OCI-LY1 (cell line): ENCODE measurements around the gene C7.

ENCODE experiments used
- H2AFZ ChIP-seq: fragments of 200-600 bp; sonication (generic), shearing (Covaris generic); 2 replicates; pipeline ENCODE4 v1.6.0; 2014; ENCODE audit warnings: antibody characterized with exemption, mild to moderate bottlenecking, low read length
- H3F3A ChIP-seq: fragments of 200-600 bp; sonication (generic), shearing (Covaris generic); 2 replicates; pipeline ENCODE4 v1.6.0; 2014; ENCODE audit warnings: mild to moderate bottlenecking, antibody characterized with exemption, low read length, moderate library complexity; ENCODE audit not compliant: insufficient read depth
- H3K27ac ChIP-seq: fragments of 200-600 bp; sonication (generic); 2 replicates; pipeline ENCODE4 v1.5.1; 2014; ENCODE audit warnings: low read length, mixed run types, mild to moderate bottlenecking, low read depth; ENCODE audit not compliant: poor library complexity, severe bottlenecking
- H3K27me3 ChIP-seq: fragments of 200-600 bp; sonication (generic); 2 replicates; pipeline ENCODE4 v1.6.0; 2014; ENCODE audit warnings: antibody characterized with exemption, mild to moderate bottlenecking, low read length, moderate library complexity; ENCODE audit not compliant: insufficient read depth
- H3K36me3 ChIP-seq: fragments of 200-600 bp; sonication (generic); 2 replicates; pipeline ENCODE4 v1.6.1; 2014; ENCODE audit warnings: mild to moderate bottlenecking, antibody characterized with exemption, low read length, moderate library complexity, mixed read lengths; ENCODE audit not compliant: insufficient read depth
- H3K4me1 ChIP-seq: fragments of 200-600 bp; sonication (generic); 2 replicates; pipeline ENCODE4 v1.5.1; 2014; ENCODE audit warnings: mild to moderate bottlenecking, low read length, moderate library complexity; ENCODE audit not compliant: insufficient read depth, severe bottlenecking
- H3K4me2 ChIP-seq: fragments of 200-600 bp; sonication (generic), shearing (Covaris generic); 2 replicates; pipeline ENCODE4 v1.6.1; 2014; ENCODE audit warnings: low read length
- H3K4me3 ChIP-seq: fragments of 200-600 bp; sonication (generic); 2 replicates; pipeline ENCODE4 v1.5.1; 2014; ENCODE audit warnings: low read length, low read depth, mild to moderate bottlenecking, mixed read lengths; ENCODE audit not compliant: poor library complexity, severe bottlenecking
- H3K79me2 ChIP-seq: fragments of 200-600 bp; shearing (Covaris generic); 2 replicates; pipeline ENCODE4 v1.6.1; 2016; ENCODE audit warnings: mixed run types, low read length, mixed read lengths; ENCODE audit not compliant: insufficient read depth
- H3K9ac ChIP-seq: fragments of 200-600 bp; sonication (generic), shearing (Covaris generic); 2 replicates; pipeline ENCODE4 v1.6.1; 2014; ENCODE audit warnings: mild to moderate bottlenecking, low read length, mixed read lengths
- H3K9me2 ChIP-seq: fragments of 200-600 bp; sonication (generic), shearing (Covaris generic); 2 replicates; pipeline ENCODE4 v1.6.1; 2014; ENCODE audit warnings: low read depth, mild to moderate bottlenecking, low read length, mixed read lengths
- H3K9me3 ChIP-seq: fragments of 200-600 bp; shearing (Covaris generic); 2 replicates; pipeline ENCODE4 v1.6.1; 2014; ENCODE audit warnings: low read length, mixed read lengths
- H4K20me1 ChIP-seq: fragments of 200-600 bp; sonication (generic), shearing (Covaris generic); 2 replicates; pipeline ENCODE4 v1.6.0; 2016; ENCODE audit warnings: mild to moderate bottlenecking, low read length; ENCODE audit not compliant: insufficient read depth
- CTCF ChIP-seq: fragments of 200-600 bp; sonication (generic), shearing (Covaris generic); IDR thresholded peaks from 2 replicates; pipeline ENCODE4 v1.5.1; 2017; ENCODE audit warnings: mild to moderate bottlenecking, antibody characterized with exemption, low read length, moderate library complexity, mixed read lengths
- EZH2 ChIP-seq: fragments of 200-600 bp; sonication (generic), shearing (Covaris generic); IDR thresholded peaks from 2 replicates; pipeline ENCODE4 v1.8.0; 2017; ENCODE audit warnings: borderline replicate concordance, mixed run types, mild to moderate bottlenecking, antibody characterized with exemption, low read length, moderate library complexity, mixed read lengths

C7 gene

GRCh38 chr5:40957048-40957447 lies 47.8 kb downstream of the C7 start:
- H3K27ac ChIP-seq: no peak overlapping the region
- no peaks in the 10 kb centered on the region for H3F3A ChIP-seq
- no peaks in the 10 kb centered on the region; the same call in 1 of the 2 replicates for H3K9me3 ChIP-seq
- no peaks in the 10 kb centered on the region for H4K20me1 ChIP-seq
- H2AFZ ChIP-seq: no peak overlapping the region
- H3K36me3 ChIP-seq: no peaks in the 10 kb centered on the region
- H3K9me2 ChIP-seq: no peaks in the 10 kb centered on the region
- H3K4me2 ChIP-seq: no peak overlapping the region
- H3K27me3 ChIP-seq: no peaks in the 10 kb centered on the region; the same call in 1 of the 2 replicates
- TF ChIP-seq CTCF (no peak), EZH2 (no peak)
- H3K4me1 ChIP-seq: no peaks in the 10 kb centered on the region
- H3K9ac ChIP-seq: no peak overlapping the region
- no peak overlapping the region for H3K4me3 ChIP-seq
- no peaks in the 10 kb centered on the region for H3K79me2 ChIP-seq

GRCh38 chr5:40958811-40959210 lies 49.5 kb downstream of the C7 start:
- no peaks in the 10 kb centered on the region for H3F3A ChIP-seq
- no peaks in the 10 kb centered on the region for H4K20me1 ChIP-seq
- H3K4me1 ChIP-seq: no peaks in the 10 kb centered on the region
- no peaks in the 10 kb centered on the region for H3K79me2 ChIP-seq
- H3K4me3 ChIP-seq: no peak overlapping the region
- H2AFZ ChIP-seq: no peak overlapping the region
- H3K9ac ChIP-seq: no peak overlapping the region
- no peaks in the 10 kb centered on the region; the same call in 1 of the 2 replicates for H3K9me3 ChIP-seq
- no peaks in the 10 kb centered on the region for H3K36me3 ChIP-seq
- H3K4me2 ChIP-seq: no peak overlapping the region
- H3K9me2 ChIP-seq: no peaks in the 10 kb centered on the region
- no peak for TF ChIP-seq CTCF
- no peak for TF ChIP-seq EZH2
- no peaks in the 10 kb centered on the region; the same call in 1 of the 2 replicates for H3K27me3 ChIP-seq
- H3K27ac ChIP-seq: no peak overlapping the region

GRCh38 chr5:40960037-40960436 lies 50.7 kb downstream of the C7 start:
- H4K20me1 ChIP-seq: no peaks in the 10 kb centered on the region
- H3K4me2 ChIP-seq: no peak overlapping the region
- no peaks in the 10 kb centered on the region for H3K9me2 ChIP-seq
- no peak overlapping the region for H3K27ac ChIP-seq
- H3K27me3 ChIP-seq: no peaks in the 10 kb centered on the region; the same call in 1 of the 2 replicates
- TF ChIP-seq EZH2: no peak
- TF ChIP-seq CTCF: no peak
- H3F3A ChIP-seq: no peaks in the 10 kb centered on the region
- H3K4me1 ChIP-seq: no peaks in the 10 kb centered on the region
- no peak overlapping the region for H2AFZ ChIP-seq
- H3K36me3 ChIP-seq: no peaks in the 10 kb centered on the region
- no peaks in the 10 kb centered on the region for H3K79me2 ChIP-seq
- no peak overlapping the region for H3K9ac ChIP-seq
- no peaks in the 10 kb centered on the region; the same call in 1 of the 2 replicates for H3K9me3 ChIP-seq
- no peak overlapping the region for H3K4me3 ChIP-seq
